Cardiac muscle cell (in vitro differentiated cells and primary cell): ENCODE data around the gene IST1. TPM values are rescaled to one million over a fixed set of nuclear protein-coding genes. Genes with fewer than 3 reads are reported as not detected.
A peak's percentile ranks its signal among the peaks of the same experiment; 100 is the strongest.

Experiments used
- DNase-seq, 2 donors: peaks; one replicate each; pipeline versions ENCODE4 v3.0.0 to v3.0.0-alpha.2; 2010 to 2017; ENCODE audit warnings: low read depth in 1 of 2, low spot score in 1 of 2
- H3K27ac ChIP-seq: fragments of 200-600 bp; sonication (generic); 2 replicates; pipeline ENCODE4 v1.5.1; 2016
- H3K27me3 ChIP-seq: fragments of 200-600 bp; sonication (generic); 2 replicates; pipeline ENCODE4 v1.6.0; 2016; ENCODE audit warnings: control low read depth
- H3K36me3 ChIP-seq: fragments of 200-600 bp; sonication (generic); 2 replicates; pipeline ENCODE4 v1.5.1; 2016; ENCODE audit warnings: control low read depth
- H3K4me1 ChIP-seq: fragments of 200-600 bp; sonication (generic); 2 replicates; pipeline ENCODE4 v1.8.1; 2017; ENCODE audit warnings: low read depth, mild to moderate bottlenecking, mixed run types
- H3K4me3 ChIP-seq: fragments of 200-600 bp; sonication (generic); 2 replicates; pipeline ENCODE4 v1.5.1; 2016; ENCODE audit warnings: mild to moderate bottlenecking
- H3K9me3 ChIP-seq: fragments of 200-600 bp; sonication (generic); 2 replicates; pipeline ENCODE4 v1.5.1; 2017; ENCODE audit warnings: low read depth, mild to moderate bottlenecking, control low read depth
- CTCF ChIP-seq: IDR thresholded peaks from 2 replicates; pipeline ENCODE4 v1.5.1; 2012; ENCODE audit warnings: low read depth, mild to moderate bottlenecking, low read length
- polyA plus RNA-seq: library from polyadenylated mRNA; unstranded; fragments of >200 nt; fragmentation: Nextera tagmentation; extraction: Ambion mirVana; gene quantifications from 2 replicates; pipeline ENCODE4 v1.2.1, GENCODE V29; 2016
- total RNA-seq: library from RNA; depleted of rRNA; stranded (reverse); fragments of >200 nt; gene quantifications from 2 replicates; pipeline ENCODE4 v1.2.3, GENCODE V29; 2016

The IST1 gene
- total and polyA plus RNA-seq, 2 experiments from 2014 or later = 164 to 248 TPM

- H3K27me3 ChIP-seq = no peaks in the 10 kb centered on the region
- DNase-seq = no peak
- no peaks in the 10 kb centered on the region for H3K4me1 ChIP-seq
- H3K9me3 ChIP-seq = no peaks in the 10 kb centered on the region
- H3K4me3 ChIP-seq = no peak overlapping the region
- no peak for TF ChIP-seq CTCF
- H3K27ac ChIP-seq = no peak overlapping the region
- H3K36me3 ChIP-seq = no peaks in the 10 kb centered on the region
Observed at GRCh38 chr16:71954699-71955195, 59.4 kb downstream of the IST1 start.

- Histone ChIP-seq H3K4me3 (no peak overlapping the region), H3K4me1 (no peaks in the 10 kb centered on the region), H3K27ac (no peak overlapping the region), H3K9me3 (no peaks in the 10 kb centered on the region), H3K36me3 (no peaks in the 10 kb centered on the region), H3K27me3 (no peaks in the 10 kb centered on the region)
- no peak for TF ChIP-seq CTCF
- peak in 1 of 2 donors; percentile 26 for DNase-seq
Observed at GRCh38 chr16:71956486-71956885, 61.2 kb downstream of the IST1 start.

GRCh38 chr16:71961066-71962039 lies 66.0 kb downstream of the IST1 start:
- peak; percentile 77 for TF ChIP-seq CTCF
- no peaks in the 10 kb centered on the region for H3K36me3 ChIP-seq
- no peaks in the 10 kb centered on the region for H3K27me3 ChIP-seq
- H3K27ac ChIP-seq = no peak overlapping the region
- DNase-seq = peak; percentile 88 to 95
- no peaks in the 10 kb centered on the region for H3K9me3 ChIP-seq
- H3K4me1 ChIP-seq = no peaks in the 10 kb centered on the region
- no peak overlapping the region for H3K4me3 ChIP-seq

- Histone ChIP-seq H3K4me3 (no peak overlapping the region), H3K9me3 (no peaks in the 10 kb centered on the region), H3K4me1 (peaks cover 6% of the 10 kb centered on the region), H3K27me3 (no peaks in the 10 kb centered on the region), H3K36me3 (no peaks in the 10 kb centered on the region), H3K27ac (no peak overlapping the region)
- DNase-seq = no peak
- TF ChIP-seq CTCF = no peak
Observed at GRCh38 chr16:71963125-71963875, 68.0 kb downstream of the IST1 start.

GRCh38 chr16:71965223-71965622 lies 69.9 kb downstream of the IST1 start:
- Histone ChIP-seq H3K27ac (no peak overlapping the region), H3K9me3 (no peaks in the 10 kb centered on the region), H3K27me3 (no peaks in the 10 kb centered on the region), H3K4me1 (peaks cover 6% of the 10 kb centered on the region), H3K4me3 (no peak overlapping the region), H3K36me3 (no peaks in the 10 kb centered on the region)
- no peak for DNase-seq
- TF ChIP-seq CTCF = no peak
